ENCODE measurements around the gene SYNGAP1.
"Not testable (repeated sequence)": the region's sequence is repeated elsewhere in the genome, so short reads cannot be mapped to it uniquely, and the experiment has no call there.

The SYNGAP1 gene

GRCh38 chr6:33440649-33441309 lies 20.9 kb downstream of the SYNGAP1 start:
- DNase-seq, result no peak

- no peak for DNase-seq
Observed at GRCh38 chr6:33441457-33441856, 21.6 kb downstream of the SYNGAP1 start.

GRCh38 chr6:33442283-33442682 lies 22.4 kb downstream of the SYNGAP1 start:
- no peak for DNase-seq

DNA sequence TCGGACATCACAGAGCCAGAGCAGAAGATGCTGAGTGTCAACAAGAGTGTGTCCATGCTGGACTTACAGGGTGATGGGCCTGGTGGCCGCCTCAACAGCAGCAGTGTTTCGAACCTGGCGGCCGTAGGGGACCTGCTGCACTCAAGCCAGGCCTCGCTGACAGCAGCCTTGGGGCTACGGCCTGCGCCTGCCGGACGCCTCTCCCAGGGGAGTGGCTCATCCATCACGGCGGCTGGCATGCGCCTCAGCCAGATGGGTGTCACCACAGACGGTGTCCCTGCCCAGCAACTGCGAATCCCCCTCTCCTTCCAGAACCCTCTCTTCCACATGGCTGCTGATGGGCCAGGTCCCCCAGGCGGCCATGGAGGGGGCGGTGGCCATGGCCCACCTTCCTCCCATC lies 23.2 kb downstream of the SYNGAP1 start:
- no peak for DNase-seq

DNA sequence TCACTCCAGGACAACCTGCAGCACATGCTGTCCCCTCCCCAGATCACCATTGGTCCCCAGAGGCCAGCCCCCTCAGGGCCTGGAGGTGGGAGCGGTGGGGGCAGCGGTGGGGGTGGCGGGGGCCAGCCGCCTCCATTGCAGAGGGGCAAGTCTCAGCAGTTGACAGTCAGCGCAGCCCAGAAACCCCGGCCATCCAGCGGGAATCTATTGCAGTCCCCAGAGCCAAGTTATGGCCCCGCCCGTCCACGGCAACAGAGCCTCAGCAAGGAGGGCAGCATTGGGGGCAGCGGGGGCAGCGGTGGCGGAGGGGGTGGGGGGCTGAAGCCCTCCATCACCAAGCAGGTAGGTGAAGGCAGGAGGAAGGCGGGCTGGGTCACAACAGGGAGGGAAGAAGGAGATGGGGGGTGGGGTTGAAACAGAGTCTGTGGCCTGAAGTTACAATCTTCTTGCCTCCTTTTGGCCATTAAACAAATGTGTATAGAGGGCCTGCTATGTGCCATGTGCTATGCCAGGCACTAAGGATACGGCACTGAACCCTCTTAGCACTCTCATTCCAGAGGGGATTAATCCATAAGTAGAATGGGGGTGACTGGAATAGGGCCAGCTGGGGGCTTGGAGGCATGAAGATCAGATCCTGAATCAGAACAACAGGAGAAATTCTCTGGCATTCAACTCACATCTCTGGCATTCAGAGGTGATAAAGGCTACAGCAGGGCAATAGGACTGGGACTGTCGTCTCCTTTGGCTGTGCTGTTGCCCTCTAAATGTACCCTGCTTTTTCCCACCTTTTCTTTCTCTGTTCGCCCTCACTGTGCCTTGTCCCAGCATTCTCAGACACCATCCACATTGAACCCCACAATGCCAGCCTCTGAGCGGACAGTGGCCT lies 24.0 kb downstream of the SYNGAP1 start:
- DNase-seq, result no peak

DNA sequence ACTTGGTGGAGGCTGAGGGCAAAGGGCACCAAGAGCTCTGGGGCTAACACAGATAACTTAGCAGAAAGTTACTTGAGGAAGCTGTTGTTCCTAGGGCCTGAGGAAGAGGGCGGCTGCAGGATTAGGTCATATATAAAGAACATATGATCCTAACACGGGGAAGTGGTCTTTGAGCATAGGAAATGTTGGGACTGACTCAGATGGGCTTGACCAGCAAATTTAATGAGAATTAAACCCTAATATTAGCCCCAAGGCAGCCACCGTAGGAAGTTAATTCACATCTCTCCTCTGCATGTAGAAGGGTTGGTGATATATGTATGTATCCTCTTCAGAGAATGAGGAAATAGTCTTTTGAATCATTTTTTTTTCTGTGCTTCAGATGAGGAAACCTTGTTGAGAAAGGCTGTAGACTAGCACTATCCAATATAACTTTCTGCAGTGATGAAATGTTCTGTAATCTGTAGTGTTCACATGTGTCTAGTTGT lies 25.3 kb downstream of the SYNGAP1 start:
- no peak for DNase-seq

- no peak for DNase-seq
Observed at GRCh38 chr6:33446356-33446755, 26.5 kb downstream of the SYNGAP1 start.

DNA sequence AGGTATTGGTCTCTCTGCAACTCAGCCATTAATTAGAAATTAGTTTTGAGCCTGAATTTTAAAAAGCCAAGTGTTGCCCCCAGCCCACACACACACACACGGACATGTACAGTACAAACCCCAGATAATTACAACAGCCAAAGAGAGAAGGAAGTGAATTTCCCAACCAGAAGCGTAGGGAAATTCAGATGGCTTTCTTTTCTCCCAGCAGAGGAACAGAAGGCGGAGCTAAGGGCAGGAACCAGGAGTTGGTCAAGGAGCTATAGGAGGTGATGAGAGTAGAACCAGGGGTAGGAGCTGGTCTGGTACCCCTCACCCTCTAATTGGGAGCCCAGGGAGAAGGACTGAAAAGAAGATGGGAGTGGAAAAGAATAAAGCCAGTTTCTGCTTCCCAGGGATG lies 30.6 kb downstream of the SYNGAP1 start:
- no peak for DNase-seq

- DNase-seq, result no peak
Observed at GRCh38 chr6:33451606-33452005, 31.7 kb downstream of the SYNGAP1 start.

- no peak for DNase-seq
Observed at GRCh38 chr6:33452496-33452895, 32.6 kb downstream of the SYNGAP1 start.

DNA sequence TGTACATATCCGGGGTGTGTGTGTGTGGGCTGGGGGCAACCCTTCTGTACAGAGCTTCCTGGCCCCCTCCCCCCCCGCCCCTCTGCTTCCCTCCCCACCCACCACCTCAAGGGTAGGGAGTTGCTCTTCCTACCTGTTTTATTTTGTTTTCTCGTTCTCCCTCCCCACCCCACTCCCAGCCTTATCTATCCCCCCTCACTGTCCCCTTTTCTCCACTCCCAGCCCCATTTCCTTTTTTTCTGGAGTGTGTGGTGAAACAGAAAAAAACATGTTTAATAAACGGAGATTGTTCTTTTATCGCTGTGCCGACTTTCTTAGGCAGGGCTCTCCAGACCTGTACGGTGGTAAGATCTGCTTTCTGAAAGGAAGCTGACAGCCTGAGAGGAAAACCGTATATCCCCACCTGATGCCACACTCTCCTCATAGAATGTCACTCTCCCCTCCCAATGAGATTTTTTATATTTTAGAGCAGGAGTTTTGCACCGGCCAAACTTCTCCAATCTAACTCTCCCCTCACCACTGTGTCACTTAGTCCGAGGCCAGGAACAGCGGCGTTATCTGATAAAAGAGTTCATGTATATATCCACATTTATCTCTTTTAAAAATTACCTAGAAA lies 33.6 kb downstream of the SYNGAP1 start:
- DNase-seq, result no peak

DNA sequence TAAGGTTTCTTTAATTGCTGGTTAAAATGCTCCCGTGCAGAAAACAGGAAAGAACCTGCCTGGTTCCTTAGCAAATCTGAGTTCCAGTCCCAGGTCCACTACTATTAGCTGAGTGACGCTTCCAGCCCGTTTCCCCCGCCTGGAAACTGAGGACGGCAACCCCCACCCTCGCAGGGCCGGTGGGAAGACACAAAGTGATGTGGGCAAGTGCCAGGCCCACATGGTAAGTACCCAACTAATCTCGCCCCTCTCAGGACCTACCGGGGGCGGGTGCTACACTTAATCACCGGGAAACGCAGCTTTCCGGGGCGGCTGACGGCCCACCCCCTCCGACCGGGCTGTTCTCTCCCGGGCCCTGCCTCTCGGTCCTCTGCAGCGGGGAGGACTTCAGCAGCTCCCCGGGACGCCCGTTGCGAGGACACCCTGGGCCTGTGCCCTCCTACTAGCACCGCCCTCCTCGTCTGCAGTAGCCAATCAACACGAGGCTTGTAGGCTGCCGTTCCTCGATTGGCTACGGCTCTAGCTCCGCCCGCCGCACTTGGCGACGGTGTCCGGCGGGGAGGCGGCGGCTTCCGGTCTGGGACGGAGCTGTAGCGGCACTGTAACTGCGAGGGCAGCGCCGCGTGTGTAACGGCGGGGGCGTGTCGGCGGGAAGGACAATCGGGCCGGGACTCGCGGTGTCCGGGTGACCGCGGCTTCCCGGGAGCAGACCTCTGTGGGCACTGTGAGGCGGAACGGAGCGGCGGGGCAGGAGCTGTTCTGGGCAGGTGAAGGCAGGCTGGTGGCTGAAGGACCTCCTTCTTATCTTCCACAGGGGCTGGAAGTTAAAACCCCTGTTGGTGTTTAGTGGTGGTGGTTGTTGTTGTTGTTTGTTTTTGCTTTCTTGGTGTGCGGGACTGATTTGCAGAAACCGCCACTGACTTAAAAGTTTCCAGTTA lies 34.4 kb downstream of the SYNGAP1 start, which contains the start of gene ZBTB9:
ZBTB9 (plus strand) TSS at position 568 of the 938 bp plus-strand sequence. CDS start 525 bp downstream, outside the sequence.
- peak; percentile 87 for DNase-seq

DNA sequence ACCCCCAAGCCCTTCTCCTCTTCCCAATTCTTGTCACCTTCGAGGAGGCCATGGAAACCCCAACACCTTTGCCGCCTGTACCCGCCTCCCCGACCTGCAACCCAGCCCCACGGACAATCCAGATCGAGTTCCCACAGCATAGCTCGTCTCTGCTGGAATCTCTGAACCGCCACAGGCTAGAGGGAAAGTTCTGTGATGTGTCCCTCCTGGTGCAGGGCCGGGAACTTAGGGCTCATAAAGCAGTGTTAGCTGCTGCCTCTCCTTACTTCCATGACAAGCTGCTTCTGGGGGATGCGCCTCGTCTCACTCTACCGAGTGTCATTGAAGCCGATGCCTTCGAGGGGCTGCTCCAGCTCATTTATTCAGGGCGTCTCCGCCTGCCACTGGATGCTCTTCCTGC lies 35.2 kb downstream of the SYNGAP1 start:
- DNase-seq, result no peak

DNA sequence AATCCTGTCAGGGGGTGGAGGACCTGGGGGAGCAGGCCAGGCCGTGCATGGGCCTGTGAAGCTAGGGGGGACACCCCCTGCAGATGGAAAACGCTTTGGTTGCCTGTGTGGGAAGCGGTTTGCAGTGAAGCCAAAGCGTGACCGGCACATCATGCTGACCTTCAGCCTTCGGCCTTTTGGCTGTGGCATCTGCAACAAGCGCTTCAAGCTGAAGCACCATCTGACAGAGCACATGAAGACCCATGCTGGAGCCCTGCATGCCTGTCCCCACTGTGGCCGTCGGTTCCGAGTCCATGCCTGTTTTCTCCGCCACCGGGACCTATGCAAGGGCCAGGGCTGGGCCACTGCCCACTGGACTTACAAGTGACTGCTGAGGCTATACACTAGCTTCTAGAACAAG lies 36.3 kb downstream of the SYNGAP1 start:
- DNase-seq, result no peak

DNA sequence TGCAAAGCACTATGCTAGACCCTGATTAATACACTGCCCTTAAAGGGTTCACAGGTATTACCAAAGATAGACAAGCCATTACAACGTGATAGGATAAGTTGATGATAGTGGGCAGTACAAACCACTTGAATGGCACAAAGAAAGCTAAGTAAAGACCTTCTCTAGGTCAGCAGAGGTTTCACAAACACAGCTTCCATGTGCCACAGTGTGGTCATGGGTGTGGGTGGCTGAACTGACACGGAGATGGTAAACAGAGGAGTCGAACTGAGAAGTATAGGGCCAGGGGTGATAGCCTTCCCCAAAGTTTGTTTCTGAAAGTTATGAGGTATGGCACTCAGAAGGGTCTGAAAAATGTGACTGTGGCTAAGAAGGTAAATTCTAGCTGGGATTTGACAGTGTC lies 38.8 kb downstream of the SYNGAP1 start:
- no peak for DNase-seq

DNA sequence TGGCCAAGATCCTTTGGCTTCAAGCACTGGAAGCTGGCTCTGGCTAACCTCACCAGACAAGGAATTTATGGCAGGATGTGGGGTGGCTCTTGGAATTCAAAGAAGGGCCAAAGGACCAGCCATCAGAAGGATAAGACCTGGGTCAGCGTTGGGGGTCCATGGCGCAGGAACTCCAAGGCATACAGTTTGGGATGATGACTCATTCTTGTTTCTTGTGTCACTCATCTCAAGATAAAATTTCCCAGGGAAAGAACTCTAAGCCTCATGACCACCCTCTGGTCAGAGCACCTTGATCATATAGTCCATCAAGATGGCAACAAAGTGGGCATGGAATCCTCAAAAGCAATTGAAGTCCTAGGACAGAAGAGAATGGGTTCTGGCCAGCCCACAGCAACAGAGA lies 39.4 kb downstream of the SYNGAP1 start:
- no peak for DNase-seq

DNA sequence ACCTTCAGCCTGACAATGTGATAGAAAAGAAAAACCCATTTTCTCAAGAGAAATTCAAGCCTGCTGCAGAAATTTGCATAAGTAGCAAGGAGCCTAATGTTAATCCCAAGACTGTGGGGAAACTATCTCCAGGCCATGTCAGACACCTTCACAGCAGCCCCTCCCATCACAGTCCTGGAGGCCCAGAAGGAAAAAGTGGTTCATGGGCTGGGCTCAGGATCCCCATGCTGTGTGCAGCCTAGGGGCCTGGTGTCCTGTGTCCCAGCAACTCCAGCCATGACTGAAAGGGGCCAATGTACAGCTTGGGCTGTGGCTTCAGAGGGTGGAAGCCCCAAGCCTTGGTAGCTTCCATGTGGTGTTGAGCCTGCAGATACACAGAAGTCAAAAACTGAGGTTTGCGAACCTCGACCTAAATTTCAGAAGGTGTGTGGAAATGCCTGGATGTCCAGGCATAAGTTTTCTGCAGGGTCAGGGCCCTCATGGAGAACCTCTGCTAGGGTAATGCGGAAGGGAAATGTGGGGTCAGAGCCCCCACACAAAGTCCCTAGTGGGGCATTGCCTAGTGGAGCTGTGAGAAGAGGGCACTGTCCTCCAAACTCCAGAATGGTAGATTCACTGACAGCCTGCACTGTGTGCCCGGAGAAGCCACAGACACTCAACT lies 46.3 kb downstream of the SYNGAP1 start:
- DNase-seq, result no peak

DNA sequence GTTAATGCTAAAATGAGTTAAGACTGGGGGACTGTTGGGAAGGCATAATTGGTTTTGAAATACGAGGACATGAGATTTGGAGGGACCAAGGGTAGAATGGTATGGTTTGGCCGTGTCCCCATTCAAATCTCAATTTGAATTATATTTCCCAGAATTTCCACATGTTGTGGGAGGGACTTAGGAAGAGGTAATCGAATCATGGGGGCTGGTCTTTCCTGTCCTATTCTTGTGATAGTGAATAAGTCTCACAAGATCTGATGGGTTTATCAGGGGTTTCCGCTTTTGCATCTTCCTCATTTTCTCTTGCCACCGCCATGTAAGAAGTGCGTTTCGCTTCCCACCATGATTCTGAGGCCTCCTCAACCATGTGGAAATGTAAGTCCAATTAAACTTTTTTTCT lies 47.2 kb downstream of the SYNGAP1 start:
- DNase-seq, result no peak

- DNase-seq, result no peak
Observed at GRCh38 chr6:33469661-33470060, 49.8 kb downstream of the SYNGAP1 start.

DNA sequence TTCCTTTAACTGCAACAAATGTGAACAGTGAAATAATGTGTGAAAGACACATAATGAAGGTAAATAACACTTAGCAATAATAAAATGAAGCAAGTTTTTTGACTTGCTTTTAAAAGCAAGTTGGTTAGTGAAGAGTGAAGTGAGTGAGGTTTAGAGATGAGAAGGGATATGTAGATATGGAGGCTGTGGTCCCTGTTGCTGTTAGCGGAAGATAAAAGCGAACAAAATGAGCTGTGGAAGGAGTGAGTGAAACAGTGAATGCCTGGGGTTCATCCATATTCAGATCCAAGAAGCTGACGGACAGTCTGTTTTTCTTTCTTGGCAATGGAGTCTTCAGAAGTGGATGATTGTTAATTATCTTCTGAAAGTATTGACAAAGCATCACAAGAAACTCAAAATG lies 58.0 kb downstream of the SYNGAP1 start:
- DNase-seq, result no peak

- no peak for DNase-seq
Observed at GRCh38 chr6:33481192-33481591, 61.3 kb downstream of the SYNGAP1 start.

- not testable (repeated sequence) for DNase-seq
Observed at GRCh38 chr6:33482620-33483019, 62.8 kb downstream of the SYNGAP1 start.

All from DMS79 (cell line).